ENCODE data around the gene TRIM40.
A peak's percentile ranks its signal among the peaks of the same experiment; 100 is the strongest.
"Not testable (repeated sequence)": the region's sequence is repeated elsewhere in the genome, so short reads cannot be mapped to it uniquely, and the experiment has no call there.

TRIM40 gene

GRCh38 chr6:30163090-30163917 lies 27.4 kb downstream of the TRIM40 start, which contains the start of gene TRIM15:
Gene TRIM15 (plus strand): TSS chr6:30163546. CDS start chr6:30163685, 139 bp downstream.
- no peak for DNase-seq (ENCODE audit: low read depth, low spot score)

DNA sequence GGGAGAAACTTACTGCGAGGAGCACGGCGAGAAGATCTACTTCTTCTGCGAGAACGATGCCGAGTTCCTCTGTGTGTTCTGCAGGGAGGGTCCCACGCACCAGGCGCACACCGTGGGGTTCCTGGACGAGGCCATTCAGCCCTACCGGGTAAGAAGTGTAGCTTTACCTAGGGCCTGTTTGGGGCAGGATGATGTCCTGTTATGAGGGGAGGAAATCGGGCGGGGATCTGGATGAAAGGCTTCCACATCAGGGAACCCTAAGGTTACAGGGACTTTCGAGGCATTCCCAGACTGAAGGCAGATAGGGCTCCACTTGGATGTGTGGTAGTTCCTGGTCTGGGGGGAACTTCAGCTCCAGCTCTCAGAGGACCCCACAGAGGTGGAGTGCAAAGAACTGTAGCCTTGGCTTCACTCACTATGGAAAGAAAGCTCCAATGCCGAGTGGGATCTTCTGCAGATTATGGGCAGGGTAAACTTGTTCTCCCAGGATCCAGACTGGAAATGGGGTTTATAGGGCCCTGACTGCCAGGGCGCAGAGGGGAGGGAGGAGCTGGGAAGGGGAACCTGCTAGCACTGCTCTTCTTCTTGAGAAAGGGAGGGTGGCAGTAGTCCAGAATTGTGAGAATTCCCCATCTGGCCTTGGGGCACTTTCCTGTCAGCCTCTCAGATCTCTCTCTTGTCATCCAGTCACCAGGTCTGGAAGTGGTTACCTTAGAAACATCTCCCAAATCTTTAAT lies 28.1 kb downstream of the TRIM40 start:
- DNase-seq (ENCODE audit: low read depth, low spot score): no peak

GRCh38 chr6:30164714-30165113 lies 28.8 kb downstream of the TRIM40 start:
- no peak for DNase-seq (ENCODE audit: low read depth, low spot score)

DNA sequence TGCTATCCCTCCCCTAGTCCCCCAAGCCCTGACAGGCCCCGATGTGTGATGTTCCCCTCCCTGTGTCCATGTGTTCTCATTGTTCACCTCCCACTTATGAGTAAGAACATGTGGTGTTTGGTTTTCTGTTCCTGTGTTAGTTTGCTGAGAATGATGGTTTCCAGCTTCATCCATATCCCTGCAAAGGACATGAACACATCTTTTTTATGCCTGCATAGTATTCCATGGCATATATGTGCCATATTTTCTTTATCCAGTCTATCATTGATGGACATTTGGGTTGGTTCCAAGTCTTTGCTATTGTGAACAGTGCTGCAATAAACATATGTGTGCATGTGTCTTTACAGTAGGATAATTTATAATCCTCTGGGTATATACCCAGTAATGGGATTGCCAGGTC lies 29.3 kb downstream of the TRIM40 start:
- not testable (repeated sequence) for DNase-seq (ENCODE audit: low read depth, low spot score)

DNA sequence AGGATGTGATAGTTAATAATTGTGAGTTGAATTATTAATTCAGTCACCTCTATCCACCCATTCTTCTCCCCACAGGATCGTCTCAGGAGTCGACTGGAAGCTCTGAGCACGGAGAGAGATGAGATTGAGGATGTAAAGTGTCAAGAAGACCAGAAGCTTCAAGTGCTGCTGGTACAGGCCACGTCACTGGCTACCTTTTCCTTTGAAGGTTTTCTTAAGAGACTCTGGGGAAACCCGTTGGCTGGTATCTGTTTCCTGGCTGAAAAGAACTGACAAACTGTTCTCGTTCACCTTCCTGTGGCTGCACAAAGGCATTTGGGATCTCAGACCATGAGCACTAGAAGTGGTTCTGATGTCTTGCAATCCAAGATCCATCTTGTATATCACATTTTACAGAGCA lies 31.2 kb downstream of the TRIM40 start:
- DNase-seq (ENCODE audit: low read depth, low spot score): no peak

GRCh38 chr6:30168741-30169140 lies 32.8 kb downstream of the TRIM40 start:
- DNase-seq (ENCODE audit: low read depth, low spot score): no peak

DNA sequence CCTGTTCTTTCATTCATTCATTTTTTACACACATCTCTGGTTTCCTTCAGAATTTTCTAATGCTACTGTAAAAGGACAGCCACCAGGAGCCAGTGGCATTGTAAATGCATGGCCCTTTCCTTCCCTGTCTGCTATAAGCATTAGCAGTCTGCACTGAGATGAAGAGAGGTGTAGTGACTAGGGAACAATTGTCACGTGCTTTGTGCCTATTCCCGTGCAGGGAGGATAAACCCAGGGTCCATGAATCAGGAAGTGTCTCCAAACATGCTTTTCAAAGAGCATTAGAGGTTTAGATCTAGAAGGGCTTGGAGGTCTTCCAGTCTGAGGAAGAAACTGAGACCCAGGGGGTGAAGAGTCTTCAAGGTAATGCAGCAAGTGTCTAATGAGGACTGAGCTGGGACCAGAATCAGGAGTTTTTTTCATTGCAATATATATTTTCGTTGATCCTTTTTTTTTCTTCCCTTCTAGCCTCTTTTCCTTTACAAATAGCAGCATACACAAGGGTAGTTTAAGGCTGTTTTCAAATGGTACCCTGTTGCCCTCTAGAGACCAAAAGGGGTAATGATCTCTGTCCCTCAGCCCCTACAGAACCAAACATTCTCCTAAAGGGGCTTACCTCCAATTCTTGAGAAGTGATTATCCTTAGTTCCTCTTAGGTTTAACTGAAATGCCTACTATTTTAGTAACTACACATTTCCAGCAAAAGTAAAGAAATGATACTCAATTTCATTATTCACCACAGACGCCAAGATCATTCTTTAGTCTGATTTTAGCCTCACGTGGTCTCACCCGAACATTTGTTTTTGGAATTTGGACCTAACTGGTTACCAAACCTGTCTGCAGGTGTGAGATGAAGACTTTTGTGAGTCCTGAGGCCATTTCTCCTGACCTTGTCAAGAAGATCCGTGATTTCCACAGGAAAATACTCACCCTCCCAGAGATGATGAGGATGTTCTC lies 34.0 kb downstream of the TRIM40 start:
- peak; percentile 18 for DNase-seq (ENCODE audit: low read depth, low spot score)

DNA sequence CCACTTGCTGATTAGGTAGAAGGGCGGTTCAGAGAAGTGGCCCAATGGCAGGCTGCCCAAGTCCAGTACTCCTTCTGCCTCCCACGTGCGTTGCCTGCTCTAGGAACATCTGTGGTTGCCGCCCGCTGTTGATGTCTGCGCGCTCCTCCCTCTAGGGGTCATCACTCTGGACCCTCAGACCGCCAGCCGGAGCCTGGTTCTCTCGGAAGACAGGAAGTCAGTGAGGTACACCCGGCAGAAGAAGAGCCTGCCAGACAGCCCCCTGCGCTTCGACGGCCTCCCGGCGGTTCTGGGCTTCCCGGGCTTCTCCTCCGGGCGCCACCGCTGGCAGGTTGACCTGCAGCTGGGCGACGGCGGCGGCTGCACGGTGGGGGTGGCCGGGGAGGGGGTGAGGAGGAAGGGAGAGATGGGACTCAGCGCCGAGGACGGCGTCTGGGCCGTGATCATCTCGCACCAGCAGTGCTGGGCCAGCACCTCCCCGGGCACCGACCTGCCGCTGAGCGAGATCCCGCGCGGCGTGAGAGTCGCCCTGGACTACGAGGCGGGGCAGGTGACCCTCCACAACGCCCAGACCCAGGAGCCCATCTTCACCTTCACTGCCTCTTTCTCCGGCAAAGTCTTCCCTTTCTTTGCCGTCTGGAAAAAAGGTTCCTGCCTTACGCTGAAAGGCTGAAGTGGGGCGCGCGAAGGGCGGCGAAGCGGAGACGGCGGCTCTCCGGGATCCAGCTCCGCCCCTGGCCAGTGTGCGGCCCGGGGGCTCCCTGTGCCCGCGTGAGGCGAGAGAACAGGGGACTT lies 35.9 kb downstream of the TRIM40 start:
- DNase-seq (ENCODE audit: low read depth, low spot score): peak; percentile 3

GRCh38 chr6:30172681-30173080 lies 36.7 kb downstream of the TRIM40 start:
- DNase-seq (ENCODE audit: low read depth, low spot score): no peak

DNA sequence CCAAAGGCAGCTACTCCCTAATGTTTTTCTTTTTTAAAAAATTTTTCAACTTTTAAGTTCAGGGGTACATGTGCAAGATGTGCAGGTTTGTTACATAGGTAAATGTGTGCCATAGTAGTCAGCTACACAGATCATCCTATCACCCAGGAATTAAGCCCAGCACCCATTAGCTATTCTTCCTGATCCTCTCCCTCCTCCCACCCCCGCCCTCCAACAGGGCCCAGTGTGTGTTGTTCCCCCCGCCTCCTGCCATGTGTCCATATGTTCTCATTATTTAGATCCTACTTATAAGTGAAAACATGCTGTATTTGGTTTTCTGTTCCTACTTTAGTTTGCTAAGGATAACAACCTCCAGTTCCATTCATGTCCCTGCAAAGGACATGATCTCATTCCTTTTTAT lies 39.8 kb downstream of the TRIM40 start:
- DNase-seq (ENCODE audit: low read depth, low spot score): no peak

DNA sequence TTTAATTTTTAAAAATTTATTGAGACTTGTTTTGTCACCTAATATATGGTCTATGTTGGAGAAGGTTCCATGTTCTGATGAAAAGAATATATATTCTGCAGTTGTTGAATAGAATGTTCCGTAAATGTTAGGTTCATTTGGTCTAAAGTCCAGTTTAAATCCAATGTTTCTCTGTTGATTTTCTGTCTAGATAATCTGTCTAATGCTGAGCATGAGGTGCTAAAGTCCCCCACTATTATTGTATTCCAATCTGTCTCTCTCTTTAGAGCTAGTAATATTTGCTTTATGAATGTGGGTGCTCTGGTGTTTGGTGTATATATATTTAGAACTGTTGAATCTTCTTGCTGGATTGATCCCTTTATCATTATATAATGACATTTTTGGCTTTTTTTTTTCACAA lies 42.9 kb downstream of the TRIM40 start:
- DNase-seq (ENCODE audit: low read depth, low spot score): no peak

GRCh38 chr6:30180145-30180544 lies 44.2 kb downstream of the TRIM40 start:
- no peak for DNase-seq (ENCODE audit: low read depth, low spot score)

- DNase-seq (ENCODE audit: low read depth, low spot score): no peak
Measured at GRCh38 chr6:30184417-30185031, 48.6 kb downstream of the TRIM40 start.

DNA sequence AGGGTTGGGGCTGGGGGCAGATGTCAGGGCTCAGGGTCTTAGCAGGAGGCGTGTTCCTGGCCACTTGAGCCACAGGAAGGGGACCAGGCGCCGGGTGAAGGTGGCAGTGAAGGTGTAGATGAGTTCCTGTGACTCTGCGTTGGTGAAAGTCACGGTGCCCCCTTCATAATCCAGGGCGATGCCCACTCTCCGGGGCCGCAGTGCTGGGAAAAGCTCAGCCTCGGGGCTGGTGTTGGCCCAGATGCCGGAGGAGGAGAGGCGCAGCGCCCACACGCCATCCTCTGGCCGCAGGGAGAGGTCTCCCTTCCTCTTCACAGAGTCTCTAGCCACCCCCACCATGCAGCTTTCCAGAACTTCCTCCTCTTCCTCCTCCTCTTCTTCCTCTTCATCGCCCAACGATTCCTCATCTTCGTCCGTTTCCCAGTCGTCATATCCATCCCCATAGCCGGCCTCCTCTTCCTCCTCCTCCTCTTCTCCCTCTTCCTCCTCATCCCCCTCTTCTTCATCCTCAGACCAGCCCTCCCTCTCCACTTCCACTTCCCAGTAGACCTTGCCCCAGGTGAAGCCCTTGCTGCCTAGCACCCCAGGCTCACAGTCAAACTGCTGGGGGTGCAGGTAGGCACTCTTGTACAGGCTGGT lies 50.0 kb downstream of the TRIM40 start:
- no peak for DNase-seq (ENCODE audit: low read depth, low spot score)

- DNase-seq (ENCODE audit: low read depth, low spot score): no peak
Measured at GRCh38 chr6:30188541-30188940, 52.6 kb downstream of the TRIM40 start.

DNA sequence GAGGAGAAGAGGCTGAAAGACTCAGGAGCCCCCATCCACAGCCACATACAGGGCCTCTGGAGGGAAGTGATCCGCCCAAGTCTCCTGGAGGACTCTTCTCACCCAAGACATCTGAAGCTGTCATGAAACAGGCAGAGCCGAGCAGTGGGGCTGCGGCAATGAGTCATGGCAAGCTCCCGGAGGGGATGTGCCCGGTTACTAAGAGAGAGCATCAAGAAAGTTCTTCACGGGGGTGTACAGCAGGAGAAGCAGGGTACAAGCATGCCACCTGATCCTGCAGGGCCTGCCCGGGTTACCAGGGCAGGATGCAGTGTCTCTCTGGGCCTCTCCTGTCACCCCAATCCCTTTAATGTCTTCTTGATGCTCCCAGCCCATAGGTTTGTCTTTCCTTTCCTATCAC lies 56.1 kb downstream of the TRIM40 start:
- DNase-seq (ENCODE audit: low read depth, low spot score): no peak

DNA sequence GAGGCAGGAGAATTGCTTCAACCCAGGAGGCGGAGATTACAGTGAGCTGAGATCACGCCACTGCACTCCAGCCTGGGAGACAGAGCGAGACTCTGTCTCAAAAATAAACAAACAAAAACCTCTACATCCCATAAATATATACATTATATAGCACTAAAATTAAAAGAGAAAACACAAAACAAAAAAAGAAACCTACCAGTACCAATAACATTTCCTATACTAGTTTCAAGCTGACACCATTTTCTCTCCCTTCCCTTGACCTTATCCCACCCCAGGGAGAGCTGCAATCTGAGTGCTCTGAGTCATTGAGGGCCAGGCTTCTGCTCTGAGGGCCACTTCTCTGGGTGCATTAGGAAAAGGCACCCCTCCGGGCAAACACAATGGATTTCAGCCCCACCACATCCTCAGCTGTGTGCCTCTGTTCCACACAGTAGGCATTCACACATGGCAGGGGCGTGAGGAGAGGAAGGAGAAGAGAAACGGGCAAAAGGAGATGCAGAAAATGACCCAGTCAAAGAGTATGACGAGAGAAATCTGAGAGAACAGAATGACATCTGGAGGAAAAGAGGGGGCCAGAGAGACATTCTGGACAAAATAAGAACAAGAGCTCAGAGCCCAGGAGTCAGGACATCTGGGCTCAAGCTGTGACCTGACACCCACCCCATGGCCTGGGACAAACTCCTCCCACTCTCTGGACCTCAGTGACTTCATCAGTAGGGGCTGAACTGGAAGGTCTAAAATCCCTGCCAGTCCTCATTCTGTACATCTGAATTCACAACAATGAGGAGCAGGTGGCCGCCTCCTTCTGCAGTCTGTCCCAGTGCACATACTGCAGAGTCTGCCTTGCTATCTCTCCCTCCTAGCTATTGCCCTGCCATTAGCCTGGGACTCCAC lies 59.1 kb downstream of the TRIM40 start:
- DNase-seq (ENCODE audit: low read depth, low spot score): no peak

DNA sequence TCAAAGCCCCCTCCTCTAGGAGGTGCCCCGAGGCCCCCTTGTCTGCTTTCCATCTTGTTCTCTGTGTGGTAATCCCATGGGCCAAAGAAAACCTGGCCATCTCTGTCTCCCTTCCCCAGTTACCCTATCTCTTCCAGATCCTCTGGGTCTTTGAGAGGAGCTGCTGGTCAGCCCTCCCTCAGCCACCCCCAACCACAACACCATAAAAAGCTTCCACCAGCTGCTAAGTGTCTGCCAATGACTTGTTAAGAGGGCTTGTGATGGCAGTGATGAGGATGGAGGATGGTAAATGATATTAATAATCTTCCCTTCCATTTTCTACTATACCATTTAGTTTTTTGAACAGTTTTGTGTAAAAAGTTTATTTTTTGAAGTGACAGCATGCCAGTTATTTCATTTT lies 60.0 kb downstream of the TRIM40 start:
- DNase-seq (ENCODE audit: low read depth, low spot score): no peak

DNA sequence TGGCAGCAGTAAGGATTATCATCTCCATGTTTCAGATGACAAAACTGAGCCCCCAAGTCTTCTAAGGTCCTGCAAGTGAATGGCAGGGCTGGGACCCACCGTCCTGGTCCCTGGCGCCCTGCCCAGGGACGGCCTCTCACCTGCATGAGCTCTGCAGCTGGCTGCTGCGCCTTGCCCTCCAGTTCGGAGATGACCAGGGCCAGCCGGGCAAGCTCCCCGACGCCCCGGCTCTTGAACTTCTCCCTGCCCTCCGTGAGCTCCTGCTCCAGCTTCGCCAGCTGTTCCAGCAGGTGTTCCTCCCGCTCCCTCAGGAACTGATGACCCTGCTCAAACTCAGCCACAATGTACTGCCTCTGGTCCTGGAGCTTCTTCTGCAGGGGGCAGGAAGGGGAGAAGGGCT lies 60.4 kb downstream of the TRIM40 start:
- DNase-seq (ENCODE audit: low read depth, low spot score): no peak

Data from smooth muscle cell of the brain vasculature (primary cell).